Vagina (tissue), 2 donors: ENCODE results near the gene MAST4. TPM values are rescaled to one million over a fixed set of nuclear protein-coding genes. Genes with fewer than 3 reads are reported as not detected.

Experiments used
- DNase-seq, 2 donors: peaks; one replicate each; pipeline ENCODE4 v3.0.0-alpha.2; 2017; ENCODE audit errors: extremely low spot score in 2 of 2
- H3K27ac ChIP-seq: fragments of 200-600 bp; sonication (generic); one replicate; pipeline ENCODE4 v1.5.1; 2019
- H3K27me3 ChIP-seq: fragments of 200-600 bp; sonication (generic); one replicate; pipeline ENCODE4 v1.5.1; 2019
- H3K36me3 ChIP-seq, 2 donors: fragments of 200-600 bp; sonication (generic); one replicate each; pipeline ENCODE4 v1.5.1; 2017 to 2019
- H3K4me1 ChIP-seq: fragments of 200-600 bp; sonication (generic); one replicate; pipeline ENCODE4 v1.5.1; 2019
- H3K4me3 ChIP-seq, 2 donors: fragments of 200-600 bp; sonication (generic); 1 replicate in 1 of 2; 2 replicates in 1 of 2; pipeline ENCODE4 v1.5.1; 2016 to 2019
- H3K9me3 ChIP-seq: fragments of 200-600 bp; sonication (generic); one replicate; pipeline ENCODE4 v1.5.1; 2019
- POLR2A ChIP-seq, 2 donors: fragments of 450-650 bp; IDR thresholded peaks; one replicate each; pipeline ENCODE4 v1.6.1; 2017; ENCODE audit warnings: antibody characterized with exemption in 2 of 2, mild to moderate bottlenecking in 2 of 2, moderate library complexity in 2 of 2
- POLR2AphosphoS5 ChIP-seq, 2 donors: sonication (generic); formaldehyde crosslinking; IDR thresholded peaks; one replicate each; pipeline ENCODE4 v1.9.0; 2017; ENCODE audit warnings: antibody characterized with exemption in 2 of 2, mild to moderate bottlenecking in 2 of 2, low read depth in 1 of 2; ENCODE audit not compliant: insufficient read depth in 1 of 2
- intact Hi-C: fragments of 100-400 bp; cut with DNase I; formaldehyde crosslinking; loops from one replicate; pipeline ENCODE4 v1.15.1; 2023
- total RNA-seq: library from RNA; depleted of rRNA; stranded (reverse); fragments of >200 nt; gene quantifications from one replicate; pipeline ENCODE4 v1.2.3, GENCODE V29; 2016
- TF ChIP-seq, protein P1 (sequence below), 3 experiments: fragments of 450-650 bp in 2 of 3; fragments of 200-600 bp in 1 of 3; sonication (generic) in 1 of 3; IDR thresholded peaks; one replicate each; pipeline ENCODE4 v1.5.1; 2017 to 2019; ENCODE audit warnings: antibody characterized with exemption in 3 of 3, mild to moderate bottlenecking in 2 of 3, moderate library complexity in 2 of 3

The MAST4 gene
- total RNA-seq, 1 donor from 2014 or later = 85.9 TPM

DNA sequence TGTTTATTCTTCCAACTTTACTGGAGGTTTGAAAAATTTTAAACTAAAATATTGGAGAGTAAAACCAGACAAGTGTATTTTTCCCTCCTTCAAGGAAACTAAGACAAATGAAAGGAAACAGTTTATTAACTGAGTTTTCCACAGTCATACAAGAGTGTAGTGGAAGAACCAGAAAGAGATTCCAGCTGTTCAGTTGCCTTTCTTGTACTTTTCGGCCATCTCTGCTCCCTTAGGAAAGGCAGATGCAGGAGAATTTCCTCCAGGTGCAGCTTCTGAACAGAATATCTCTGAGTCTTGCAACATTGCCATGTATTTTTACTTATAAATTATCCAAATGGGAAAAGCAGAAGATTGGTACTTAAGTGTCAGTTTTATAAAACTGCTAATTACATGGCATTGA is 217.1 kb downstream of the MAST4 start:
- no peak for TF ChIP-seq POLR2AphosphoS5 (IDR thresholded peaks at IDR 0.05; ENCODE audit: insufficient read depth in 1 of 2, low read depth in 1 of 2)
- Histone ChIP-seq H3K4me3 (no peak overlapping the region), H3K36me3 (no peaks in the 10 kb centered on the region), H3K27me3 (no peaks in the 10 kb centered on the region), H3K4me1 (no peaks in the 10 kb centered on the region), H3K9me3 (no peaks in the 10 kb centered on the region), H3K27ac (no peak overlapping the region)
- no peak for DNase-seq
- intact Hi-C loops = loop anchor here (10.0 kb wide), 1 partner anchor 331 kb away; no protein-coding TSS in a partner anchor

DNA sequence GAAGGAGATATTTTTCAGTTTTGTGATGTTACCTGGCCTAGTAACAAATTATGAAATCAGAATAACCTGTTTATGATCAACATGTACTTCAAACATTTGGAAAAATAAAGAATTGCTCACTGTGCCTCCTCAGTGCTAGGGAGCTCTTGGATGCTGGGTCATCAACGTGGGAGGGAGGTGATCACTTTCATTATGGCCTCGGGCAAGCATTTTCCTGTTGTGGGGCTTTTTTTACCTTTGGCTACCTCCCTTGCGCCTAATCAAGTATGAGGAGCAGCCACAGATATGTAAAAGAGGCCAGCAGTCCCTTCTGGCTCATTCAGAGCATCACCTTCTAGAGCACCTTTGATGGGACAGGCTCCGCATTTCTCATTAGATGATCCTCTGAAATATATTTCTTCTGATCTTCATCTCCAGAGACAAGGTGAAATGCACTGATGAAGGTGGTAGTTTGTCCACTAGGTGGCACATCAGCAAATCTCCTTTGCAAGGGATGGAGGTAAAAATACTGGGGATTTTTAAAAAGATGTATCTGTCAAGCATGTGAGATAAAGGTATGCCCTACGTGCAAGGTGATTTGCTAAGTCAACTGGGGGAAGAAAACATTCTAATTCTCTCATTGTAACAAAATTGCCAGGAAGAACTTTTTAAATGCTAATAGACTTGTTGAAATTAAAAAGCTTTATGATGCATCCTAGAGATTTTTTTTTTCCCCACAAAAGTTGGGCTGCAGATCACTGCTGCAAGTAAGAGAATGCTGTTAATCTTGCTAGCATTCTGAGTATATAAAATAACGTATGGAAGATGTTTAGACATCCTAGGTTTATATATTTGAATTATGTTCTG is 218.2 kb downstream of the MAST4 start:
- no peak for DNase-seq
- no peak overlapping the region for H3K4me3 ChIP-seq
- H3K4me1 ChIP-seq = no peaks in the 10 kb centered on the region
- no peaks in the 10 kb centered on the region for H3K9me3 ChIP-seq
- H3K27ac ChIP-seq = no peak overlapping the region
- no peak for TF ChIP-seq POLR2AphosphoS5 (IDR thresholded peaks at IDR 0.05; ENCODE audit: insufficient read depth in 1 of 2, low read depth in 1 of 2)
- TF ChIP-seq, protein P1, sequence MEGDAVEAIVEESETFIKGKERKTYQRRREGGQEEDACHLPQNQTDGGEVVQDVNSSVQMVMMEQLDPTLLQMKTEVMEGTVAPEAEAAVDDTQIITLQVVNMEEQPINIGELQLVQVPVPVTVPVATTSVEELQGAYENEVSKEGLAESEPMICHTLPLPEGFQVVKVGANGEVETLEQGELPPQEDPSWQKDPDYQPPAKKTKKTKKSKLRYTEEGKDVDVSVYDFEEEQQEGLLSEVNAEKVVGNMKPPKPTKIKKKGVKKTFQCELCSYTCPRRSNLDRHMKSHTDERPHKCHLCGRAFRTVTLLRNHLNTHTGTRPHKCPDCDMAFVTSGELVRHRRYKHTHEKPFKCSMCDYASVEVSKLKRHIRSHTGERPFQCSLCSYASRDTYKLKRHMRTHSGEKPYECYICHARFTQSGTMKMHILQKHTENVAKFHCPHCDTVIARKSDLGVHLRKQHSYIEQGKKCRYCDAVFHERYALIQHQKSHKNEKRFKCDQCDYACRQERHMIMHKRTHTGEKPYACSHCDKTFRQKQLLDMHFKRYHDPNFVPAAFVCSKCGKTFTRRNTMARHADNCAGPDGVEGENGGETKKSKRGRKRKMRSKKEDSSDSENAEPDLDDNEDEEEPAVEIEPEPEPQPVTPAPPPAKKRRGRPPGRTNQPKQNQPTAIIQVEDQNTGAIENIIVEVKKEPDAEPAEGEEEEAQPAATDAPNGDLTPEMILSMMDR (IDR thresholded peaks at IDR 0.05) = peak; percentile 43 to 61 (median 48)
- no peak for TF ChIP-seq POLR2A (IDR thresholded peaks at IDR 0.05)
- H3K27me3 ChIP-seq = no peaks in the 10 kb centered on the region
- H3K36me3 ChIP-seq = no peaks in the 10 kb centered on the region
- intact Hi-C loops = loop anchor here (10.0 kb wide), 1 partner anchor 330 kb away; no protein-coding TSS in a partner anchor

DNA sequence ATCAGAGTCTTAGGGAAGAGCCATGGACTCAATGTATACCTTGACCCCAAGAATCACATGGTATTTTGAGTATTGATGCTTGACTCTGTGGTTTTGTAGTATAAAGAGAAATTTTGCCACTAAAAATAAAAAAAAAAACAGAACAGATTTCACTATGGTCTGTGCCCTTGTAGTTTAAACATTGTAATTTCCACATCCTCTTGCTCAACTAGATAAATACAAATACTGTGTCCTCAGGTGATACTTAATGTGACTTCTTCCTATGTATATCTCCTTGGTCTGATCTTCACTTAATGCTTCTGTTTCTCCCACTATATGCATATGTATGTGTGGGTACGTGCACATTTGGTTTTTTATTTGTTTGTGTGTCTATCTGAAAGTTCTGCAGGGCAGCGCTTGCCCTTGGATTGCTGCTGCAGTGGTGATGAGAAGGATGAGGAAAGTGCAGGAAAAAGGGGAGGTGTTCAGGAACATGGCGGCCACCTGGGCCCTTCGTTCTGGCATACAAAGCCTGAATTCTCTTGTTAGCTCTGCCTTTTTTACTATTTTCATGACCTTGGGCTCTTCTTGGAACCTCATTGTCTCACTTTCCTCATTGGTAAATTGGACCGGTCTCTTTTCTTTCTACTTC is 222.2 kb downstream of the MAST4 start:
- no peaks in the 10 kb centered on the region for H3K27me3 ChIP-seq
- DNase-seq = no peak
- H3K27ac ChIP-seq = no peak overlapping the region
- H3K4me1 ChIP-seq = no peaks in the 10 kb centered on the region
- no peaks in the 10 kb centered on the region for H3K9me3 ChIP-seq
- H3K36me3 ChIP-seq = no peaks in the 10 kb centered on the region
- intact Hi-C loops = loop anchor here (10.0 kb wide), 1 partner anchor 326 kb away; no protein-coding TSS in a partner anchor
- TF ChIP-seq POLR2A (IDR thresholded peaks at IDR 0.05) (no peak), POLR2AphosphoS5 (IDR thresholded peaks at IDR 0.05; ENCODE audit: insufficient read depth in 1 of 2, low read depth in 1 of 2) (no peak)
- TF ChIP-seq, protein P1 (IDR thresholded peaks at IDR 0.05) = no peak
- H3K4me3 ChIP-seq = no peak overlapping the region

DNA sequence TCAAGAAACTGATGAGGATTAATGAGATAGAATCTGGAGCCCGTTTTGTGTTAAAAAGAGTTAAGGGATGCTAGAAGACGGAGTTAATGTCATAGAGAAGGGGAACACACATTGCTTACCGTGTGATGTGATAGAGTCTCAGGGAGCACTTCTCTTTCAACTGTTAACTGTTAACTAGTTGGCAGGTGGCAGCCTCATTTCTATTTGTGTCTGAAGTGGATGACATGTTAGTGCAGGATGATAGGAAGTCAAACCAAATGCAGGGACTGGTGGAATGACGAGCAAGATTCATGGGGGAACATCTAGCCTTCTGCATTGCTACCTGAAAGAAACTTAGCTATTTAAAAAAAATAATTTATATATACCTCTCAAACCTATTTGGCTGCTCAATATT is 222.7 kb downstream of the MAST4 start:
- intact Hi-C loops = loop anchor here (10.0 kb wide), 1 partner anchor 326 kb away; no protein-coding TSS in a partner anchor
- H3K27ac ChIP-seq = no peak overlapping the region
- H3K4me1 ChIP-seq = no peaks in the 10 kb centered on the region
- TF ChIP-seq POLR2A (IDR thresholded peaks at IDR 0.05) (no peak), POLR2AphosphoS5 (IDR thresholded peaks at IDR 0.05; ENCODE audit: insufficient read depth in 1 of 2, low read depth in 1 of 2) (no peak)
- TF ChIP-seq, protein P1 (IDR thresholded peaks at IDR 0.05) = no peak
- H3K9me3 ChIP-seq = no peaks in the 10 kb centered on the region
- H3K4me3 ChIP-seq = no peak overlapping the region
- H3K27me3 ChIP-seq = no peaks in the 10 kb centered on the region
- no peaks in the 10 kb centered on the region for H3K36me3 ChIP-seq
- no peak for DNase-seq

DNA sequence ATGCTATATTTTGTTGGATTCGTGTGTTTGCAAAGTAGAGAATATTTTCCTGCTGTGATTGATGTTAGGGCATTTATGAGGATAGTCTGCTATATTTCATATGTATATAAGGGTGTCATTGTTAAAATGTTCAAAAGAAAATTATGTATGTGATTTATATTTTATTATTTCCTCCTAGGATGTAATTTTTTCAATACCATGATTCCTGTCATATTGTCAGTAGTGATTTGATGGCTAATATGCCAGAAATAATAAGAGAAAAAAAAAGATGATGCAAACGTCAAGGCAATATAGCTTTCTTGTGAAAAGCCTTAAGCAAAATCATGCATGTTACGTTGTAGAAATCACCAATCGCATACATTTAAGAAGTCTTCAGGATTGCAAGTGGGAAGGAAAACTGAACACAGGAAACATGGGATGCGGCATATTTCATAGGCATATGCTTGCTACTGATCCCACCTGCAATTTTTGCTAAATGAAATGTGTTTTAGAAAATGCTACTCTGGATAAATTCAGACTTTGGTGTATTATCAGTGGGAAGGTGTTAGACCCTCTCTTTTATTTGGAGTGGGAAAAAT is 224.5 kb downstream of the MAST4 start:
- TF ChIP-seq, protein P1 (IDR thresholded peaks at IDR 0.05) = no peak
- TF ChIP-seq POLR2A (IDR thresholded peaks at IDR 0.05) = no peak
- TF ChIP-seq POLR2AphosphoS5 (IDR thresholded peaks at IDR 0.05; ENCODE audit: insufficient read depth in 1 of 2, low read depth in 1 of 2) = no peak
- H3K36me3 ChIP-seq = no peaks in the 10 kb centered on the region
- no peak overlapping the region for H3K4me3 ChIP-seq
- H3K27ac ChIP-seq = no peak overlapping the region
- no peaks in the 10 kb centered on the region for H3K27me3 ChIP-seq
- H3K4me1 ChIP-seq = no peaks in the 10 kb centered on the region
- intact Hi-C loops = no loop called here
- DNase-seq = no peak
- H3K9me3 ChIP-seq = no peaks in the 10 kb centered on the region
